ENCODE data around the gene RABL3. TPM values are rescaled to one million over a fixed set of nuclear protein-coding genes. Genes with fewer than 3 reads are reported as not detected.

Gene RABL3
- total RNA-seq, 5 donors from 2014 or later (not counting 1 experiment from before 2014, with no cell fraction given), result 14.7 to 31.8 (median 25.0) TPM

DNA sequence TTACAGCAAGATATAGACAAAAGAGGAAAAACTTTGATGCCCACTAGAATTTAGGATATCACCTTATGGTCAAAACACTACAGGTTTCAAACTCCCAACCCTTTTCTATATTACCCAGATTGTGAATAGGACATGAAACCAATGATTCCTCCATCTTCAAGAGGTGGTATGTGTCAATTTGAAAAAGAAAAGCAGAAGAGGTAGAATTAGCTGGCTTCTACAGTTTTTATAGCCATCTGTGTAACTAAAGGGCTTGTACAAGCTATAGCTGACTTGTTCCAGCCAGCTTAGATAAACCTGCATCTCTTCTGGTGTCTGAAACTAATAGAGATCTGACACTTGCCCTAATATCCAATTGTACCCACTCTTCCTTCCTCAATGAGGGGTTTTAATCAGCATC lies 35.4 kb downstream of the RABL3 start:
- H3K36me3 Mint-ChIP-seq, result peaks cover 55% of the 10 kb centered on the region
- ChIA-PET CTCF (no interaction called here), POLR2A (no interaction called here)
- no peaks in the 10 kb centered on the region for H3K27me3 ChIP-seq (replicated peaks in 1 of 2; ENCODE audit: control insufficient read depth in 2 of 2, extremely low read depth in 1 of 2, insufficient read depth in 2 of 2, low read length in 1 of 2)
- no peak for DNase-seq
- H3K4me3 Mint-ChIP-seq, result no peak overlapping the region
- no peaks in the 10 kb centered on the region for H3K4me1 ChIP-seq (ENCODE audit: control insufficient read depth in 1 of 2, extremely low read depth in 1 of 2, insufficient read depth in 2 of 2, low read length in 2 of 2)
- peaks cover 0 to 5% (median 5%) of the 10 kb centered on the region in 3 donors for H3K4me1 Mint-ChIP-seq
- H3K27ac ChIP-seq (ENCODE audit: low read length), result no peak overlapping the region
- ATAC-seq (replicated peaks in 1 of 4), result no peak
- H3K36me3 ChIP-seq (ENCODE audit: control insufficient read depth in 2 of 2, extremely low read depth in 1 of 2, insufficient read depth in 1 of 2, low read length in 1 of 2), result peaks cover 0 to 24% of the 10 kb centered on the region in 2 donors
- H3K9me3 Mint-ChIP-seq, result peaks cover 0 to 14% (median 5%) of the 10 kb centered on the region in 3 donors
- no peak overlapping the region for H3K4me3 ChIP-seq (ENCODE audit: control insufficient read depth in 1 of 2, extremely low read depth in 1 of 2, low read length in 1 of 2)
- peak overlapping the region; percentile 7 to 14 for H3K27ac Mint-ChIP-seq
- peaks cover 4% of the 10 kb centered on the region for H3K9me3 ChIP-seq
- no peaks in the 10 kb centered on the region for H3K27me3 Mint-ChIP-seq

DNA sequence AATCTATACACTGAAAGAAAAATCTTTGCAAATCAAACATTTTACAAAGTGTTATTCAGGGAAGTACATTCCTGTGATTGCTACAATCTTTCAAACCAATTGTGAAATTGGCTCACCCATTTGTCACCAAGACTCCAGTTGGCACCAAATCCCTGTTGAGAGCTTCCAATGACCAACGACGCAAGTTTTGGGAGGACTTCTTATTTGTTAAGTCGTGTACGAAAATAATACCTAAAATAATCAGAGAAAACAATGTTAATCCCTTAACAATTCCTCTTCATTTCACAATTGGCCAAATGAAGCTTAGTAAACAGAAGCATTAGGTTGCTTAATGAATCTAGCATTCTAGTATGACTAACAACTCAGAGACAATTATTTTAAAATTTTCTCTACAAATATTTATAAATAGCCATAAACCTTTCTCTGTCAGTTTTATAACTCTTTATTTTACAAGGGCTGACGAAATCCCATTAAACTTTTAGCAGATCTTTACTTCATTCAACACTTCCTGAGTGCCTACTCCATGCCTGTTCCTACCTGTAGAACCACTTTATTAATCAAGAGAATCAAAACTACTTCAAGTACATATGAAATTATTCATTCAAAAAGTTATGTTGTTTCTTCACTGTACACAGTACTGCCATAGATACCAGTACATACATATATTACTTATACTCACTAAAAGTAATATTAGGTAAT lies 36.3 kb downstream of the RABL3 start:
- H3K27ac Mint-ChIP-seq, result no peak overlapping the region
- Histone ChIP-seq H3K27me3 (replicated peaks in 1 of 2; ENCODE audit: control insufficient read depth in 2 of 2, extremely low read depth in 1 of 2, insufficient read depth in 2 of 2, low read length in 1 of 2) (no peaks in the 10 kb centered on the region), H3K4me1 (ENCODE audit: control insufficient read depth in 1 of 2, extremely low read depth in 1 of 2, insufficient read depth in 2 of 2, low read length in 2 of 2) (no peaks in the 10 kb centered on the region), H3K36me3 (ENCODE audit: control insufficient read depth in 2 of 2, extremely low read depth in 1 of 2, insufficient read depth in 1 of 2, low read length in 1 of 2) (peaks cover 0 to 24% of the 10 kb centered on the region in 2 donors), H3K9me3 (peaks cover 4% of the 10 kb centered on the region), H3K4me3 (ENCODE audit: control insufficient read depth in 1 of 2, extremely low read depth in 1 of 2, low read length in 1 of 2) (no peak overlapping the region), H3K27ac (ENCODE audit: low read length) (no peak overlapping the region)
- peaks cover 0 to 14% (median 5%) of the 10 kb centered on the region in 3 donors for H3K9me3 Mint-ChIP-seq
- peaks cover 59% of the 10 kb centered on the region for H3K36me3 Mint-ChIP-seq
- H3K4me3 Mint-ChIP-seq, result no peak overlapping the region
- H3K4me1 Mint-ChIP-seq, result peaks cover 0 to 5% (median 5%) of the 10 kb centered on the region in 3 donors
- no peaks in the 10 kb centered on the region for H3K27me3 Mint-ChIP-seq
- POLR2A ChIA-PET, result no interaction called here
- 80% methylated on average over 1 of the region's 5 CpGs for WGBS (ENCODE audit: insufficient coverage)
- CTCF ChIA-PET, result no interaction called here
- ATAC-seq (replicated peaks in 1 of 4) (no peak), DNase-seq (no peak)

DNA sequence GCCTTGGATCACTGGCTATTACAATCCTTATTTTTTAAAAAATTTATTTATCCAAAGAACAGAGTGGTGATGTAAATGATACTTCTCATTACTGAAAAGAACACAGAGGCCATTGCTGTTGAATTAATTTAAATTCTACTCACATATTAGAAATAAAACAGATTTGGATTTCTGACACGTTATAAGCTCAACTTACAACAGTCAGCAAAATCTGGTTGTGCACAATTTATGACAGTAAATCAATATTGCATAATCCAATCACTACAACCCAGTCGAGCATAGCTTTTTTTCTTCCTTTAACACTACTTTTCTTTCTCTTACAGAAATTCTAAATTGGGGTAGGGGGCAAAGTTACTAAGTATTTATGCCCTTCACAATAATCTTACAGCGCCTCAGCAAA lies 43.0 kb downstream of the RABL3 start:
- H3K36me3 ChIP-seq (ENCODE audit: control insufficient read depth in 2 of 2, extremely low read depth in 1 of 2, insufficient read depth in 1 of 2, low read length in 1 of 2), result peaks cover 0 to 25% of the 10 kb centered on the region in 2 donors
- no peak for DNase-seq
- H3K9me3 Mint-ChIP-seq, result peaks cover 0 to 12% (median 5%) of the 10 kb centered on the region in 3 donors
- no peaks in the 10 kb centered on the region for H3K27me3 Mint-ChIP-seq
- ATAC-seq (replicated peaks in 1 of 4), result no peak
- H3K27ac Mint-ChIP-seq, result no peak overlapping the region
- POLR2A ChIA-PET, result interaction anchor here in 1 of 2 donors (0.7 kb wide), 1 partner anchor 10 kb away, joined by 3 read pairs; no protein-coding TSS in a partner anchor
- no peak overlapping the region for H3K4me3 ChIP-seq (ENCODE audit: control insufficient read depth in 1 of 2, extremely low read depth in 1 of 2, low read length in 1 of 2)
- H3K9me3 ChIP-seq, result peaks cover 4% of the 10 kb centered on the region
- 80% methylated on average over 1 of the region's 3 CpGs for WGBS (ENCODE audit: insufficient coverage)
- H3K27me3 ChIP-seq (replicated peaks in 1 of 2; ENCODE audit: control insufficient read depth in 2 of 2, extremely low read depth in 1 of 2, insufficient read depth in 2 of 2, low read length in 1 of 2), result no peaks in the 10 kb centered on the region
- no peak overlapping the region for H3K27ac ChIP-seq (ENCODE audit: low read length)
- H3K4me1 ChIP-seq (ENCODE audit: control insufficient read depth in 1 of 2, extremely low read depth in 1 of 2, insufficient read depth in 2 of 2, low read length in 2 of 2), result no peaks in the 10 kb centered on the region
- peaks cover 49% of the 10 kb centered on the region for H3K36me3 Mint-ChIP-seq
- CTCF ChIA-PET, result interaction anchor here in 1 of 2 donors (1.2 kb wide), 1 partner anchor 70 kb away, joined by 3 read pairs; no protein-coding TSS in a partner anchor
- no peaks in the 10 kb centered on the region for H3K4me1 Mint-ChIP-seq
- no peak overlapping the region for H3K4me3 Mint-ChIP-seq

DNA sequence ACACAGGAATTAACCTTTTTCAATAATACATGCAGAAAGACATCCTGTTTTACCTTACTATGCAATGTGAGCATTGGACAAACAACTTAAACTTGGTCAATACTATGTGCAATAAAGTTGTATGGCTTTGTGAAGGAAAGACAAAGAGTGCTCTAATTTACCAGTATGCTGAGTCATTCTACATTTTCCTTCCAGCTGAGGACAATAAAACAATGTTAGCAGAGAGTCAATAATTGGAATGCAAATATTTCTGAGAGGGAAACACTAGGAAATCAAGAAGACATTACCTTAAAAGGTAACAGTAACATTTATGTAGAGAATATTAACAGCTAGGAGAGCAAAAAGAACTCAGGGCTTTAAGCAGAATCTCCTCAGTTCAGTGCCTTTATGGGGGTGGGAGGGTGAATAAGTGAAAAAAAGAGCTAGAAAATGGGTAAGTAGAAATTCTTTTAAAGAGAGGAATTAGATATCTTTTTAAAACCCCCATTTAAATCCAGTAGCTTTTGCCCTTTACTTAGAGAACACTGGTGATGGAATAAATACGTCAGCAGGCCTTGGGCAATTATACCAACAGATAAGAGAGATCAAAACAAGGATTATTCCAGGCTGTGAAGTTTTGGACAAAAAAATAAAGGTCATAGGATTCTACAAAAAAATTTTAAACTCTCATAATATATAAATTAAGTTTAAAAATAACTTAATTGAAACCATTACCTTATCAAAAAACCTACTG lies 48.7 kb downstream of the RABL3 start:
- no peak overlapping the region for H3K27ac ChIP-seq (ENCODE audit: low read length)
- Mint-ChIP-seq H3K4me3 (no peak overlapping the region), H3K27ac (no peak overlapping the region), H3K9me3 (no peaks in the 10 kb centered on the region), H3K36me3 (peaks cover 38% of the 10 kb centered on the region), H3K27me3 (no peaks in the 10 kb centered on the region), H3K4me1 (no peaks in the 10 kb centered on the region)
- peaks cover 0 to 30% of the 10 kb centered on the region in 2 donors for H3K36me3 ChIP-seq (ENCODE audit: control insufficient read depth in 2 of 2, extremely low read depth in 1 of 2, insufficient read depth in 1 of 2, low read length in 1 of 2)
- H3K27me3 ChIP-seq (replicated peaks in 1 of 2; ENCODE audit: control insufficient read depth in 2 of 2, extremely low read depth in 1 of 2, insufficient read depth in 2 of 2, low read length in 1 of 2), result no peaks in the 10 kb centered on the region
- ChIA-PET POLR2A (no interaction called here), CTCF (interaction anchor here (0.5 to 0.6 kb wide), 3 partner anchors 37 to 106 kb away, joined by 3 to 4 read pairs (median 4); no protein-coding TSS in a partner anchor)
- no peak for DNase-seq
- H3K9me3 ChIP-seq, result no peaks in the 10 kb centered on the region
- no CpG with 5 or more reads among the region's 1 CpG for WGBS (ENCODE audit: insufficient coverage)
- H3K4me1 ChIP-seq (ENCODE audit: control insufficient read depth in 1 of 2, extremely low read depth in 1 of 2, insufficient read depth in 2 of 2, low read length in 2 of 2), result no peaks in the 10 kb centered on the region
- no peak for ATAC-seq (replicated peaks in 1 of 4)
- H3K4me3 ChIP-seq (ENCODE audit: control insufficient read depth in 1 of 2, extremely low read depth in 1 of 2, low read length in 1 of 2), result no peak overlapping the region

DNA sequence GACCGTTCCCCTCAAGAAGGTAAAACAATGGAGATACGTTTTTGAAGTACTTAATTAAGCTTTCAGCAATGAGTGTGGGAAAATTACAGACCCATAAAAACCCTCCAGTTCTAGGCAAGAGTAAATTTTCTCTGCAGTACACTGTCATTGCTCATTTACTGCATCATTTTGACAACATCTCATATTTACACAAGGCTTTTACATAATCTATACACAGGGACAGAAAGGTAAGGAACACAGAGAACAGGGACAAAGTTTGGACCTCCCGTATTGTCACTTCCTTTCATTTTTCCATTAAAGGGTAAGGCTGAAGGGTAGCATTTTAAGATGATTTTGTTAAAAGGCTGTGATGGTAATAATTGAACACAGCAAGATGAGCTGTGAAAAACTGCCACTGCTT lies 52.9 kb downstream of the RABL3 start:
- WGBS (ENCODE audit: insufficient coverage), result no CpG with 5 or more reads among the region's 3 CpGs

DNA sequence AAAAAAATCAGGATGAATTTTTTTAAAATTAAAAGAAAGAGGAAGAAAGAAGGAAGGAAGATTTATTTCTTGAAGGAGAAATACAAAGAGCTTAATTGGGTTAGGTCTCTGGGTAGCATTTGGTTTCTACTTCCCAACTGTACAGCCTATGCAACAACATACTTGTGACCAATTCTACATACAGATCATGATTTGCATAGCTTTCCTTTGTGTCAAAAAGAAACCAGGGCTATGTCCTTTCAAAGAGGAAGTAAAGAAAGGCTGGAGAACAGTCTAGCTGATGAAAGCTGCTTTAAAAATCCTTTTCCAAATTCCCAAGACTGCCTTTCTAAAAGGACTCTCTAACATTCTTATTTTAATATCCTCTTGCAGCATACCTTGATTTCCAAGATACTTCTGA lies 54.2 kb downstream of the RABL3 start:
- peaks cover 0 to 15% of the 10 kb centered on the region in 2 donors for H3K36me3 ChIP-seq (ENCODE audit: control insufficient read depth in 2 of 2, extremely low read depth in 1 of 2, insufficient read depth in 1 of 2, low read length in 1 of 2)
- Mint-ChIP-seq H3K27ac (no peak overlapping the region), H3K9me3 (no peaks in the 10 kb centered on the region), H3K27me3 (no peaks in the 10 kb centered on the region), H3K4me1 (no peaks in the 10 kb centered on the region), H3K4me3 (no peak overlapping the region), H3K36me3 (peaks cover 31% of the 10 kb centered on the region)
- H3K9me3 ChIP-seq, result no peaks in the 10 kb centered on the region
- CTCF ChIA-PET, result no interaction called here
- POLR2A ChIA-PET, result no interaction called here
- ATAC-seq (replicated peaks in 1 of 4) (no peak), DNase-seq (no peak)
- no peak overlapping the region for H3K4me3 ChIP-seq (ENCODE audit: control insufficient read depth in 1 of 2, extremely low read depth in 1 of 2, low read length in 1 of 2)
- no peaks in the 10 kb centered on the region for H3K4me1 ChIP-seq (ENCODE audit: control insufficient read depth in 1 of 2, extremely low read depth in 1 of 2, insufficient read depth in 2 of 2, low read length in 2 of 2)
- no peak overlapping the region for H3K27ac ChIP-seq (ENCODE audit: low read length)
- H3K27me3 ChIP-seq (replicated peaks in 1 of 2; ENCODE audit: control insufficient read depth in 2 of 2, extremely low read depth in 1 of 2, insufficient read depth in 2 of 2, low read length in 1 of 2), result no peaks in the 10 kb centered on the region

More for the DNA sequence above, 52.9 kb downstream of the RABL3 start:
- Histone ChIP-seq H3K27ac (ENCODE audit: low read length) (no peak overlapping the region), H3K4me3 (ENCODE audit: control insufficient read depth in 1 of 2, extremely low read depth in 1 of 2, low read length in 1 of 2) (no peak overlapping the region), H3K4me1 (ENCODE audit: control insufficient read depth in 1 of 2, extremely low read depth in 1 of 2, insufficient read depth in 2 of 2, low read length in 2 of 2) (no peaks in the 10 kb centered on the region), H3K36me3 (ENCODE audit: control insufficient read depth in 2 of 2, extremely low read depth in 1 of 2, insufficient read depth in 1 of 2, low read length in 1 of 2) (peaks cover 0 to 15% of the 10 kb centered on the region in 2 donors), H3K27me3 (replicated peaks in 1 of 2; ENCODE audit: control insufficient read depth in 2 of 2, extremely low read depth in 1 of 2, insufficient read depth in 2 of 2, low read length in 1 of 2) (no peaks in the 10 kb centered on the region), H3K9me3 (no peaks in the 10 kb centered on the region)
- H3K27ac Mint-ChIP-seq, result no peak overlapping the region
- ATAC-seq (replicated peaks in 1 of 4) (no peak), DNase-seq (no peak)
- H3K36me3 Mint-ChIP-seq, result peaks cover 37% of the 10 kb centered on the region
- H3K9me3 Mint-ChIP-seq, result no peaks in the 10 kb centered on the region
- no peaks in the 10 kb centered on the region for H3K27me3 Mint-ChIP-seq
- H3K4me1 Mint-ChIP-seq, result no peaks in the 10 kb centered on the region
- POLR2A ChIA-PET, result no interaction called here
- CTCF ChIA-PET, result interaction anchor here in 1 of 2 donors (0.6 kb wide), 1 partner anchor 88 kb away, joined by 3 read pairs; no protein-coding TSS in a partner anchor
- no peak overlapping the region for H3K4me3 Mint-ChIP-seq
